ENCODE results near the gene ZNF367.

ZNF367 gene

GRCh38 chr9:96418083-96418919 is at the start of gene ZNF367:
Gene ZNF367, minus strand, starts transcription at chr9:96418370. Its CDS starts 338 bp downstream, at chr9:96418032.
- no peak within 1 kb of the TSS for H3K9ac ChIP-seq
- peak within 1 kb of the TSS; percentile 91 for H3K27ac ChIP-seq
- peak within 1 kb of the TSS; percentile 95 for H2AFZ ChIP-seq
- H3K4me2 ChIP-seq (ENCODE audit: low read length), result peak within 1 kb of the TSS; percentile 97
- H3K36me3 ChIP-seq (ENCODE audit: control insufficient read depth, insufficient read depth, low read length), result no peaks in the 10 kb centered on the region
- H3K79me2 ChIP-seq, result no peaks in the 10 kb centered on the region
- peak within 1 kb of the TSS; percentile 81 for H3K4me3 ChIP-seq (ENCODE audit: low read depth, low read length)
- no peaks in the 10 kb centered on the region for H3K9me3 ChIP-seq (ENCODE audit: control insufficient read depth, low read length)
- TF ChIP-seq CTCF (IDR thresholded peaks at IDR 0.05), result no peak
- H3K4me1 ChIP-seq, result peaks cover 6% of the 10 kb centered on the region
- no peaks in the 10 kb centered on the region for H3K27me3 ChIP-seq (ENCODE audit: control insufficient read depth, insufficient read depth, low read length)

DNA sequence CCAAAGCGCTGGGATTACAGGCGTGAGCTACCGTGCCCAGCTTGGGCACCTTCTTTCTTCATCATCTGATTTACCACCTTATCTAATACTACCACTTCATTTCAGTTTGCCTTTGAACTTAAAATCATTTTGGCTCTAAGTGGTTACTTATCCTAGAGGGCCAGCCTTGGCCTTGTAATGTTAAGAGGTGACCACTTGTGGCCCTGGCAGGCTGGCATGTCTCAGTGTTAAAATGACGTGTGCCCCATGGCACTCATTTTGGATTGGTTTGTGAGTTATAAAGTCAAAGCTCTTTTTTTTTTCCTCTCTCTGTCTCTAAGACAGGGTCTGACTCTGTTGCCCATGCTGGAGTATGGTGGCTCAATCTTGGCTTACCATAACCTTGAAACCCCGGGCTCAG is 49.6 kb upstream of the ZNF367 start:
- no peaks in the 10 kb centered on the region for H3K27me3 ChIP-seq (ENCODE audit: control insufficient read depth, insufficient read depth, low read length)
- no peaks in the 10 kb centered on the region for H3K9me3 ChIP-seq (ENCODE audit: control insufficient read depth, low read length)
- no peak overlapping the region for H3K4me3 ChIP-seq (ENCODE audit: low read depth, low read length)
- H2AFZ ChIP-seq, result no peak overlapping the region
- TF ChIP-seq CTCF (IDR thresholded peaks at IDR 0.05), result no peak
- no peak overlapping the region for H3K27ac ChIP-seq
- H3K4me2 ChIP-seq (ENCODE audit: low read length), result no peak overlapping the region
- no peaks in the 10 kb centered on the region for H3K79me2 ChIP-seq
- H3K4me1 ChIP-seq, result peaks cover 4% of the 10 kb centered on the region
- H3K36me3 ChIP-seq (ENCODE audit: control insufficient read depth, insufficient read depth, low read length), result no peaks in the 10 kb centered on the region
- no peak overlapping the region for H3K9ac ChIP-seq

DNA sequence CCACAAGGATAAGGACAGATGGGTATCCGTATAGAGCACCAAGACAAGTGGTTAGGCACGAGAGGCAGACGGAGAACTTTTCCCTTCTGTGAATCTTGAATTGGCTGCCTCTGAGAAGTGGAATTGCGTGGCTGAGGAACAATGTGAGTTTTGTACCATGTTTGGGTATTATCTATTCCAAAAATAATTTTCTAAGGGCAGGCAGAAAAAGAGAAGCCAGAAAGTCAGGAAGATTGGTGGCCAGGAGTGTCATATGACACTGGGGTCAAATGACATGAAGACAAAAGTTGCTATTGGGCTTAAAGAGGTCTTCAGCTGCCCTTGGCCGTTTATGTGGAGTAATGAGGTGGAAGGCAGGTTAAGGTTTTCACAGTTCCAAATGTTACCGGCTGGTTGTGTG is 46.3 kb upstream of the ZNF367 start:
- H3K9me3 ChIP-seq (ENCODE audit: control insufficient read depth, low read length), result no peaks in the 10 kb centered on the region
- H3K9ac ChIP-seq, result no peak overlapping the region
- H3K27ac ChIP-seq, result peak overlapping the region; percentile 39
- no peaks in the 10 kb centered on the region for H3K79me2 ChIP-seq
- H3K4me3 ChIP-seq (ENCODE audit: low read depth, low read length), result no peak overlapping the region
- peak overlapping the region; percentile 17 for H2AFZ ChIP-seq
- peaks cover 4% of the 10 kb centered on the region for H3K4me1 ChIP-seq
- no peak for TF ChIP-seq CTCF (IDR thresholded peaks at IDR 0.05)
- no peaks in the 10 kb centered on the region for H3K36me3 ChIP-seq (ENCODE audit: control insufficient read depth, insufficient read depth, low read length)
- no peaks in the 10 kb centered on the region for H3K27me3 ChIP-seq (ENCODE audit: control insufficient read depth, insufficient read depth, low read length)
- no peak overlapping the region for H3K4me2 ChIP-seq (ENCODE audit: low read length)

GRCh38 chr9:96462541-96462940 is 44.4 kb upstream of the ZNF367 start:
- Histone ChIP-seq H3K79me2 (no peaks in the 10 kb centered on the region), H2AFZ (no peak overlapping the region), H3K27me3 (ENCODE audit: control insufficient read depth, insufficient read depth, low read length) (no peaks in the 10 kb centered on the region), H3K27ac (no peak overlapping the region), H3K4me3 (ENCODE audit: low read depth, low read length) (no peak overlapping the region), H3K9ac (no peak overlapping the region), H3K4me1 (peaks cover 4% of the 10 kb centered on the region), H3K9me3 (ENCODE audit: control insufficient read depth, low read length) (no peaks in the 10 kb centered on the region), H3K36me3 (ENCODE audit: control insufficient read depth, insufficient read depth, low read length) (no peaks in the 10 kb centered on the region), H3K4me2 (ENCODE audit: low read length) (no peak overlapping the region)
- no peak for TF ChIP-seq CTCF (IDR thresholded peaks at IDR 0.05)

- no peak overlapping the region for H3K9ac ChIP-seq
- no peaks in the 10 kb centered on the region for H3K79me2 ChIP-seq
- no peaks in the 10 kb centered on the region for H3K9me3 ChIP-seq (ENCODE audit: control insufficient read depth, low read length)
- H3K36me3 ChIP-seq (ENCODE audit: control insufficient read depth, insufficient read depth, low read length), result no peaks in the 10 kb centered on the region
- H3K4me3 ChIP-seq (ENCODE audit: low read depth, low read length), result no peak overlapping the region
- H3K4me2 ChIP-seq (ENCODE audit: low read length), result no peak overlapping the region
- no peaks in the 10 kb centered on the region for H3K27me3 ChIP-seq (ENCODE audit: control insufficient read depth, insufficient read depth, low read length)
- no peak overlapping the region for H2AFZ ChIP-seq
- TF ChIP-seq CTCF (IDR thresholded peaks at IDR 0.05), result no peak
- H3K27ac ChIP-seq, result no peak overlapping the region
- peaks cover 4% of the 10 kb centered on the region for H3K4me1 ChIP-seq
Observed at GRCh38 chr9:96461336-96461735, 43.2 kb upstream of the ZNF367 start.

All from parathyroid adenoma (tissue), 2 donors.